NB4 (cell line): ENCODE measurements around the gene ARFRP1.

Experiments
- POLR2A ChIP-seq: IDR thresholded peaks from 2 replicates; pipeline ENCODE4 v1.6.1; 2011; ENCODE audit warnings: mild to moderate bottlenecking; ENCODE audit not compliant: insufficient read length; ENCODE audit errors: extremely low read depth
- TF ChIP-seq, protein P1 (sequence below): IDR thresholded peaks from one replicate; pipeline ENCODE4 v1.5.1; 2012; ENCODE audit warnings: low read depth, low read length
- TF ChIP-seq, protein P2 (sequence below): IDR thresholded peaks from 2 replicates; pipeline ENCODE4 v1.6.1; 2011; ENCODE audit warnings: low read depth, low read length

DNA sequence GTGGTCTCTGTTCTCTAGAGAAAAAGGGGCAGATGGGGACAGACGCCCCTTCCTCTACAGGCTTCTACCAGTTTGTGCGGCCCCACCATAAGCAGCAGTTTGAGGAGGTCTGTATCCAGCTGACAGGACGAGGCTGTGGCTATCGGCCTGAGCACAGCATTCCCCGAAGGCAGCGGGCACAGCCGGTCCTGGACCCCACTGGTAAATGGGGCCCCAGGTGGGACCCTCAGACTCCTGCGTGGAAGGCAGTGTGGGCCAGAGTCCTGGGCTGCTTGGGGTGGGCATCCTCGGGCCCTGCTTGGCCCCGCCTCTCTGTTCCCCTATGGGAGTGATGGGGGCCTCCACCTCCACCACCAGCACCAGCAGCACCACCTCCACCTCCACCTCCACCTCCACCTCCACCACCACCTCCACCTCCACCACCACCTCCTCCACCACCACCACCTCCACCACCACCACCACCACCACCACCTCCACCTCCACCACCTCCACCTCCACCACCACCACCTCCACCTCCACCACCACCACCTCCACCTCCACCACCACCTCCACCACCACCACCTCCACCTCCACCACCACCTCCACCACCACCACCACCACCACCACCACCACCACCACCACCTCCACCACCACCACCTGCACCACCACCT is 14.6 kb downstream of the ARFRP1 start:
- TF ChIP-seq, protein P1, sequence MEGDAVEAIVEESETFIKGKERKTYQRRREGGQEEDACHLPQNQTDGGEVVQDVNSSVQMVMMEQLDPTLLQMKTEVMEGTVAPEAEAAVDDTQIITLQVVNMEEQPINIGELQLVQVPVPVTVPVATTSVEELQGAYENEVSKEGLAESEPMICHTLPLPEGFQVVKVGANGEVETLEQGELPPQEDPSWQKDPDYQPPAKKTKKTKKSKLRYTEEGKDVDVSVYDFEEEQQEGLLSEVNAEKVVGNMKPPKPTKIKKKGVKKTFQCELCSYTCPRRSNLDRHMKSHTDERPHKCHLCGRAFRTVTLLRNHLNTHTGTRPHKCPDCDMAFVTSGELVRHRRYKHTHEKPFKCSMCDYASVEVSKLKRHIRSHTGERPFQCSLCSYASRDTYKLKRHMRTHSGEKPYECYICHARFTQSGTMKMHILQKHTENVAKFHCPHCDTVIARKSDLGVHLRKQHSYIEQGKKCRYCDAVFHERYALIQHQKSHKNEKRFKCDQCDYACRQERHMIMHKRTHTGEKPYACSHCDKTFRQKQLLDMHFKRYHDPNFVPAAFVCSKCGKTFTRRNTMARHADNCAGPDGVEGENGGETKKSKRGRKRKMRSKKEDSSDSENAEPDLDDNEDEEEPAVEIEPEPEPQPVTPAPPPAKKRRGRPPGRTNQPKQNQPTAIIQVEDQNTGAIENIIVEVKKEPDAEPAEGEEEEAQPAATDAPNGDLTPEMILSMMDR: no peak
- TF ChIP-seq, protein P2, sequence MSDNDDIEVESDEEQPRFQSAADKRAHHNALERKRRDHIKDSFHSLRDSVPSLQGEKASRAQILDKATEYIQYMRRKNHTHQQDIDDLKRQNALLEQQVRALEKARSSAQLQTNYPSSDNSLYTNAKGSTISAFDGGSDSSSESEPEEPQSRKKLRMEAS: no peak
- TF ChIP-seq POLR2A: no peak
